ENCODE measurements around the gene TXNRD1.

Gene TXNRD1

DNA sequence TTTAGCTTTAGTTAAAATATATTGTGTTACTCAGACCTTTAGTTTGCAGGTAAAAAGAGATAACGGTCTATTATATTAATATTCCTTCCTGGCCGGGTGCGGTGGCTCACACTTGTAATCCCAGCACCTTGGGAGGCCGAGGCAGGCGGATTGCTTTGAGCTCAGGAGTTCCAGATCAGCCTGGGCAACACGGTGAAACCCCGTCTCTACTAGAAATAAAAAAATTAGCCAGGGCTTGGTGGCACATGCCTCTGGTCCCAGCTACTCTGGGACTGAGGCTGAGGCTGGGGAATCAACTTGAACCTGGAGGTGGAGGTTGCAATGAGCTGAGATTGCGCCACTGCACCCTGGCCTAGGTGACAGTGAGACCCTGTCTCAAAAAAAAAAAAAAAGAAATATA is 74.7 kb downstream of the TXNRD1 start:
- no peak for TF ChIP-seq CTCF (IDR thresholded peaks at IDR 0.05)
- no peak for TF ChIP-seq ZFX (IDR thresholded peaks at IDR 0.05; ENCODE audit: borderline replicate concordance)
- no peak overlapping the region for H3K27ac ChIP-seq

- TF ChIP-seq ZFX (IDR thresholded peaks at IDR 0.05; ENCODE audit: borderline replicate concordance), result no peak
- TF ChIP-seq CTCF (IDR thresholded peaks at IDR 0.05), result no peak
- no peak overlapping the region for H3K27ac ChIP-seq
Measured at GRCh38 chr12:104290855-104291254, 75.3 kb downstream of the TXNRD1 start.

GRCh38 chr12:104291867-104292524 is 76.4 kb downstream of the TXNRD1 start:
- no peak for TF ChIP-seq ZFX (IDR thresholded peaks at IDR 0.05; ENCODE audit: borderline replicate concordance)
- TF ChIP-seq CTCF (IDR thresholded peaks at IDR 0.05), result no peak
- H3K27ac ChIP-seq, result no peak overlapping the region

DNA sequence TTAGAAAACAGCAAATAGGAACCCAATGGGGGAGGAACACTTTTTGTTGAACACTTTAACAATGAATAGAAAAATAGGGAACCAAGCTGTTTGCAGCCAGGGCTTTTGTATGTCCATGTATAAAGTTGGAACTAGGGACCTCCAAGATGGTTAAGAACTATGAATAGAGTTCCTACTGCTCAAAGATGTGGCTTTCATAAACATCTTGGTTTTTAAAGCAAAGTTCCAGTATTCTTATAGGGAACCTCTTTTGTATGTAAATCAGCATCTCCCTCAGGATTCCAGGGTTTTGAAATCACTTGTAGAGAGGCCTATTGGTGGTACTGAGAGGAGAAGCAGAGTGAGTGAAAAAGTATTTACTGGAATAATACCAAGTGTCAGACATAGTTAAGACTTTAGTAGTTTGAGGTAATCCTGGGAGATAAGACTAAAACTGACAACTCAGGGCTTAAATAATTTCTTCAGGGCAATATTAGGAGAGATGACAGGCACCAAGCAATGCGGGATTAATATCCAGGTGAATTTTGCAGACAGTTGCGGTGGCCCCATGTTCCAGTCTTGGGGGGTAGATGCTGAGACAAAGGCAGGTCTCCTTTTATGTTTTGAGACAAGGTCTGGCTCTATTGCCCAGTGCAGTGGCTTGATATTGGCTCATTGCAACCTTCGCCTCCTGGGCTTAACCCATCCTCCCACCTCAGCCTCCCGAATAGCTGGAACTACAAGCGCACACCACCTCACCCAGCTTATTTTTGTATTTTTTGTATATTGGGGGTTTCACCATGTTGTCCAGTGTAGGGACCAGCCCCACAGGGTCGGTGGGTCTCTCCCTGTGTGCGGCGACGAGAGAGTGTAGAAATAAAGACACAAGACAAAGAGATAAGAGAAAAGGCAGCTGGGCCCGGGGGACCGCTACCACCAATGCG is 77.6 kb downstream of the TXNRD1 start:
- no peak overlapping the region for H3K27ac ChIP-seq
- TF ChIP-seq CTCF (IDR thresholded peaks at IDR 0.05), result no peak
- TF ChIP-seq ZFX (IDR thresholded peaks at IDR 0.05; ENCODE audit: borderline replicate concordance), result no peak

GRCh38 chr12:104294158-104294859 is 78.7 kb downstream of the TXNRD1 start:
- peak overlapping the region; percentile 4; the same call in 1 of the 2 replicates for H3K27ac ChIP-seq

DNA sequence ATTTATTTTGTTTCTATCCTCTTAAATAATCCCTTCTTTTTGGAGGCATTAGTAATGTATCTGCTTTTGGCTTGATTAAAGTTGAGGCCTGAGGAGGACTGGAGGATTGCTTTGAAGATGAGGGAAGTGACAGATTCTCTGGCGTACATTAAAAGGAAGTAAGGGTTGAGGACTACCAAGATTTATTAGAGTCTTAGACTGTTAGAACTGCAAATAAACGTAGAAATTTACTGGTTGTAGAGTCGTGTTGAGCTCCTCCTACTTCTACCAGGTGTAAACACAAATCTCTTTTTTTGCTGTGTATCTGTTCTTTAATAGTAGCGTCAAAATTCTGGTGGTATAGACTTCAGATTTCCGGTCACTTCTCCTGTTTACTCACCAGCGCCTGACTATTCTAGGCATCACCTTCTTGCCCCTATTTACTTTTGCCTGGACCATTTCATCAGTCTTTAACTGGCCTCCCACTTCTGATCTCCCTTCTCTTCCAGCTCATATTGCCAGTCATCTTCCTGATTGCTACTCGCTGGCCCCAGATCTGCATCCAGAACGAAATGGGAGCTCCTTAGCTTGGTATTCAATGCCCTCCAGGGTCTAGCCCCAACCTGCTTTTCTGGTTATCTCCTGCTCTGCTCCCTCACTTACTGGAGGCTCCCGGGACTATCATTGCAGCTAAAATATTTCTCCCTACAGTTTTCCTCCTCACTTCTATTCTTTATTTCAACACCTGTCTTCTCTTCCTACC is 79.5 kb downstream of the TXNRD1 start:
- no peak for TF ChIP-seq CTCF (IDR thresholded peaks at IDR 0.05)
- no peak for TF ChIP-seq ZFX (IDR thresholded peaks at IDR 0.05; ENCODE audit: borderline replicate concordance)
- H3K27ac ChIP-seq, result peak overlapping the region; percentile 4; the same call in 1 of the 2 replicates

More at GRCh38 chr12:104294158-104294859, 78.7 kb downstream of the TXNRD1 start:
- peak; percentile 49 for TF ChIP-seq CTCF (IDR thresholded peaks at IDR 0.05)
